ENCODE measurements around the gene CEP41.

DNA sequence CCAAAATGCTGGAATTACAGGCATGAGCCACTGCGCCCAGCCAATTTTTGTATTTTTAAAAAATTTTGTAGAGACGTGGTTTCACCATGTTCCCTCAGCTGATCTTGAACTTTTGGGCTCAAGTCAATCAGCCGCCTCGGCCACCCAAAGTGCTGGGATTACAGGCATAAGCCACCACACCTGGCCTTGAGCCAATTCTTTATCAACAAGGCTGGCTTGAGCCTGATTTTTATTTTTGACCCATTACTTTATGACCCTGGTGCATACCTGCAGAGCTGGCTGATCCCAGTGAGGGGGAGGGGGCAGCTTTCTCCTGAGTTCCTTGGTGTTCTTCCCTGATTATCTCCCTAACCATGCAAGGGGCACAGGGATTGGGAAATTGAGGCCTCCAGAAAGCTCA, 76.4 kb downstream of the CEP41 start:
- TF ChIP-seq, protein P1, sequence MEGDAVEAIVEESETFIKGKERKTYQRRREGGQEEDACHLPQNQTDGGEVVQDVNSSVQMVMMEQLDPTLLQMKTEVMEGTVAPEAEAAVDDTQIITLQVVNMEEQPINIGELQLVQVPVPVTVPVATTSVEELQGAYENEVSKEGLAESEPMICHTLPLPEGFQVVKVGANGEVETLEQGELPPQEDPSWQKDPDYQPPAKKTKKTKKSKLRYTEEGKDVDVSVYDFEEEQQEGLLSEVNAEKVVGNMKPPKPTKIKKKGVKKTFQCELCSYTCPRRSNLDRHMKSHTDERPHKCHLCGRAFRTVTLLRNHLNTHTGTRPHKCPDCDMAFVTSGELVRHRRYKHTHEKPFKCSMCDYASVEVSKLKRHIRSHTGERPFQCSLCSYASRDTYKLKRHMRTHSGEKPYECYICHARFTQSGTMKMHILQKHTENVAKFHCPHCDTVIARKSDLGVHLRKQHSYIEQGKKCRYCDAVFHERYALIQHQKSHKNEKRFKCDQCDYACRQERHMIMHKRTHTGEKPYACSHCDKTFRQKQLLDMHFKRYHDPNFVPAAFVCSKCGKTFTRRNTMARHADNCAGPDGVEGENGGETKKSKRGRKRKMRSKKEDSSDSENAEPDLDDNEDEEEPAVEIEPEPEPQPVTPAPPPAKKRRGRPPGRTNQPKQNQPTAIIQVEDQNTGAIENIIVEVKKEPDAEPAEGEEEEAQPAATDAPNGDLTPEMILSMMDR (IDR thresholded peaks at IDR 0.05) = no peak
- TF ChIP-seq POLR2A (IDR thresholded peaks at IDR 0.05) = no peak
